SK-N-MC (cell line): ENCODE results near the gene HMG20B.

Experiments used
- EZH2 ChIP-seq: fragments of 200-600 bp; sonication (generic); IDR thresholded peaks from one replicate; pipeline ENCODE4 v1.6.1; 2017; ENCODE audit warnings: antibody characterized with exemption
- FOXP2 ChIP-seq: optimal IDR thresholded peaks from 2 replicates; pipeline ENCODE3; 2011; ENCODE audit warnings: mild to moderate bottlenecking, moderate library complexity; ENCODE audit not compliant: insufficient read depth; ENCODE audit errors: extremely low read length, control extremely low read depth

DNA sequence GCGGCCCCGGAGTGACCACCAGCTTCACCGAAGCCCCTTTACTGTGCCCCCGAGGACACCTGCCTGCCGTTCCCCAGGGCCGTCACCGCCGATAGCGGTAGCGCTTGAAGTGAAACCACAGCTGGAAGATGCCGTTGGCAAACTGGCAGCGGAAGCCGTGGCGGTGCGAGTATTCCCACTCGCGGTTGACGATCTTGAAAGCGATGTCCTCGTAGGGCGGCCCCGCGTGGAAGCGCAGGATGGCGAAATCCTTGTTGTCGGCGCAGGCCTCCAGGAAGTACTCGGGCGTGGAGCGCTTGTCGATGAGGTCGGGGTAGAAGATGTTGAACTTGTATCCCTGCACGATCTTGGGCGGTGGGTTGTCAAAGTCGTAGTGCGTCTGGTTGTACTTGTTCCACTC, 39.1 kb downstream of the HMG20B start:
- TF ChIP-seq EZH2: no peak
- no peak for TF ChIP-seq FOXP2
